HepG2 (cell line): ENCODE measurements around the gene PLXNA4.

Experiments
- CTCF ChIP-seq: sonication (generic); formaldehyde crosslinking; IDR thresholded peaks from 2 replicates; pipeline ENCODE4 v1.5.0; 2020; ENCODE audit warnings: mild to moderate bottlenecking, missing genetic modification reagents, moderate library complexity
- ESRRA ChIP-seq: sonication (generic); formaldehyde crosslinking; IDR thresholded peaks from 2 replicates; pipeline ENCODE4 v1.5.1; 2020; ENCODE audit warnings: mild to moderate bottlenecking, low read depth, missing genetic modification reagents
- HNRNPL ChIP-seq: fragments of 200-400 bp; formaldehyde crosslinking; IDR thresholded peaks from 2 replicates; pipeline ENCODE4 v1.6.1; 2017; ENCODE audit warnings: mild to moderate bottlenecking, low read depth, low read length
- KIAA2018 ChIP-seq: sonication (generic); formaldehyde crosslinking; IDR thresholded peaks from 2 replicates; pipeline ENCODE4 v1.5.0; 2020; ENCODE audit warnings: mild to moderate bottlenecking, missing genetic modification reagents, borderline replicate concordance
- MAZ ChIP-seq, 2 experiments: sonication (generic) in 1 of 2; formaldehyde crosslinking in 1 of 2; IDR thresholded peaks; 2 replicates each; pipeline versions ENCODE4 v1.5.0 to v1.6.1; 2012 to 2020; ENCODE audit warnings: low read depth in 2 of 2, mild to moderate bottlenecking in 2 of 2, borderline replicate concordance in 1 of 2, improper control_type of control experiment in 1 of 2, low read length in 1 of 2, missing genetic modification reagents in 1 of 2, moderate library complexity in 1 of 2
- MEIS1 ChIP-seq: sonication (generic); formaldehyde crosslinking; IDR thresholded peaks from 2 replicates; pipeline ENCODE4 v1.9.0; 2021; ENCODE audit warnings: mild to moderate bottlenecking, missing genetic modification reagents, moderate library complexity, borderline replicate concordance
- NFIC ChIP-seq: IDR thresholded peaks from 2 replicates; pipeline ENCODE4 v1.6.1; 2012; ENCODE audit warnings: mild to moderate bottlenecking, low read length, inconsistent platforms
- SAFB2 ChIP-seq: sonication (generic); formaldehyde crosslinking; IDR thresholded peaks from 2 replicates; pipeline ENCODE4 v1.5.1; 2020; ENCODE audit warnings: missing genetic modification reagents, low read depth, mild to moderate bottlenecking, borderline replicate concordance
- TARDBP ChIP-seq: sonication (generic); formaldehyde crosslinking; IDR thresholded peaks from 2 replicates; pipeline ENCODE4 v1.8.0; 2022; ENCODE audit warnings: mild to moderate bottlenecking, missing genetic modification reagents
- TCF7 ChIP-seq: sonication (generic); IDR thresholded peaks from 2 replicates; pipeline ENCODE4 v1.6.1; 2016; ENCODE audit warnings: antibody characterized with exemption, low read depth
- ZFP41 ChIP-seq: sonication (generic); formaldehyde crosslinking; IDR thresholded peaks from 2 replicates; pipeline ENCODE4 v1.4.0; 2020; ENCODE audit warnings: mild to moderate bottlenecking, missing genetic modification reagents, borderline replicate concordance
- ZNF556 ChIP-seq: sonication (generic); formaldehyde crosslinking; IDR thresholded peaks from 2 replicates; pipeline ENCODE4 v1.4.0; 2020; ENCODE audit warnings: mild to moderate bottlenecking, missing genetic modification reagents, borderline replicate concordance
- ZNF564 ChIP-seq: sonication (generic); formaldehyde crosslinking; IDR thresholded peaks from 2 replicates; pipeline ENCODE4 v1.8.1; 2023; ENCODE audit warnings: mild to moderate bottlenecking, missing genetic modification reagents
- ZZZ3 ChIP-seq: sonication (generic); formaldehyde crosslinking; IDR thresholded peaks from 2 replicates; pipeline ENCODE4 v1.4.0; 2020; ENCODE audit warnings: missing genetic modification reagents, mild to moderate bottlenecking, borderline replicate concordance

GRCh38 chr7:132113536-132114371 is 462.5 kb downstream of the PLXNA4 start:
- TF ChIP-seq HNRNPL: no peak
- TF ChIP-seq TARDBP (CRISPR knock-in tag): no peak
- TF ChIP-seq MEIS1 (CRISPR knock-in tag): no peak
- TF ChIP-seq ZFP41 (CRISPR knock-in tag): no peak
- no peak for TF ChIP-seq TCF7
- TF ChIP-seq SAFB2: no peak
- TF ChIP-seq ZNF564 (CRISPR knock-in tag): no peak
- no peak for TF ChIP-seq CTCF (CRISPR knock-in tag)
- no peak for TF ChIP-seq ZNF556
- no peak for TF ChIP-seq ZZZ3
- no peak for TF ChIP-seq ESRRA (CRISPR knock-in tag)
- no peak for TF ChIP-seq KIAA2018 (CRISPR knock-in tag)
- no peak for TF ChIP-seq NFIC
- no peak for TF ChIP-seq MAZ (IDR thresholded peaks at IDR 0.05; ENCODE audit: borderline replicate concordance, low read depth, low read length)
- TF ChIP-seq MAZ (CRISPR knock-in tag; IDR thresholded peaks at IDR 0.05; ENCODE audit: low read depth): no peak
